ENCODE measurements around the gene PRRT2.

Gene PRRT2

DNA sequence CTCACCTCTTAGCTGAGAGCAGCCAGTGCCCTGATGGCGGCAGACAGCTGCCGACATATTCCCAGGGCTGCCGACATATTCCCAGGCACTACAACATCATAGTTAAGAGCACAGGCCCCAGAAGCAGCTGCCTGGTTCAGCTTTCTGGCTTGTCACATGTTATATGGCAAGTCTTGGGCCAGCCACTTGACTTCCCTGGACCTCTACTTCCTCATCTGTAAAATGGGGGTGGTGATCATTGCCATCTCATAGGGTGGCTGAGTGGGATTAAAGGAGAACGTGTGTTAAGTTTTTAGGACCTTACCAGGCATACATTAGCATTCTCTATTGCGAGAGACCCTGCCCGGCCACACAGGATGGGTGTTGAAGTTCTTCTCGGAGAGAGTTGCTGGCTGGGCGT is 31.9 kb downstream of the PRRT2 start:
- in situ Hi-C loops (cut with MboI; ENCODE audit: low sequenced_read_pairs, unreplicated experiment): no loop called here
- TF ChIP-seq, protein P1, sequence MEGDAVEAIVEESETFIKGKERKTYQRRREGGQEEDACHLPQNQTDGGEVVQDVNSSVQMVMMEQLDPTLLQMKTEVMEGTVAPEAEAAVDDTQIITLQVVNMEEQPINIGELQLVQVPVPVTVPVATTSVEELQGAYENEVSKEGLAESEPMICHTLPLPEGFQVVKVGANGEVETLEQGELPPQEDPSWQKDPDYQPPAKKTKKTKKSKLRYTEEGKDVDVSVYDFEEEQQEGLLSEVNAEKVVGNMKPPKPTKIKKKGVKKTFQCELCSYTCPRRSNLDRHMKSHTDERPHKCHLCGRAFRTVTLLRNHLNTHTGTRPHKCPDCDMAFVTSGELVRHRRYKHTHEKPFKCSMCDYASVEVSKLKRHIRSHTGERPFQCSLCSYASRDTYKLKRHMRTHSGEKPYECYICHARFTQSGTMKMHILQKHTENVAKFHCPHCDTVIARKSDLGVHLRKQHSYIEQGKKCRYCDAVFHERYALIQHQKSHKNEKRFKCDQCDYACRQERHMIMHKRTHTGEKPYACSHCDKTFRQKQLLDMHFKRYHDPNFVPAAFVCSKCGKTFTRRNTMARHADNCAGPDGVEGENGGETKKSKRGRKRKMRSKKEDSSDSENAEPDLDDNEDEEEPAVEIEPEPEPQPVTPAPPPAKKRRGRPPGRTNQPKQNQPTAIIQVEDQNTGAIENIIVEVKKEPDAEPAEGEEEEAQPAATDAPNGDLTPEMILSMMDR (IDR thresholded peaks at IDR 0.05; ENCODE audit: borderline replicate concordance, control extremely low read depth, extremely low read depth, insufficient read depth, missing control alignments): no peak

DNA sequence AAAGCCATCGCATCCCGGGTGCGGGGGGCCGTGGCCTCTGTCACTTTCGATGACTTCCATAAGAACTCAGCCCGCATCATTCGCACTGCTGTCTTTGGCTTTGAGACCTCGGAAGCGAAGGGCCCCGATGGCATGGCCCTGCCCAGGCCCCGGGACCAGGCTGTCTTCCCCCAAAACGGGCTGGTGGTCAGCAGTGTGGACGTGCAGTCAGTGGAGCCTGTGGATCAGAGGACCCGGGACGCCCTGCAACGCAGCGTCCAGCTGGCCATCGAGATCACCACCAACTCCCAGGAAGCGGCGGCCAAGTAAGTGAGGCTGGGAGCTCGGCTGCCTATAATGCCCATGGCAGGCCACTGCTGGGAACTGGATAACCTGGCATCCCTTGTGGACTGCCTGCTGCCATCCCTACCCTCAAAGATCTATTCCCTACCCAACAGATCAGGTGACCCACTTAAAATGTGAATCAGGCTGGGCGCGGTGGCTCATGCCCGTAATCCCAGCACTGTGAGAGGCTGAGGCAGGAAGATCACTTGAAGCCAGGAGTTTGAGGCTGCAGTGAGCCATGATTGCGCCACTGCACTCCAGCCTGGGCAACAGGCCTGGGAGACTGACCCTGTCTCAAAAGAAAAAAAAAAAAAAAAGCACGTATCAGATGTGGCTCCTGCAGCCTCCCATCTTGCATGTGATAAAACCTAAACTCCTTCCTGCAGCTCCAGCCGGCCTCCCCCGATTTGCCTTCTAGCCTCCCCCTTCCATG is 32.8 kb downstream of the PRRT2 start:
- no peak for DNase-seq (ENCODE audit: low spot score)
- in situ Hi-C loops (cut with MboI; ENCODE audit: low sequenced_read_pairs, unreplicated experiment): no loop called here
- TF ChIP-seq, protein P1 (IDR thresholded peaks at IDR 0.05; ENCODE audit: borderline replicate concordance, control extremely low read depth, extremely low read depth, insufficient read depth, missing control alignments): no peak

More for the DNA sequence above, 31.9 kb downstream of the PRRT2 start:
- no peak for DNase-seq (ENCODE audit: low spot score)

DNA sequence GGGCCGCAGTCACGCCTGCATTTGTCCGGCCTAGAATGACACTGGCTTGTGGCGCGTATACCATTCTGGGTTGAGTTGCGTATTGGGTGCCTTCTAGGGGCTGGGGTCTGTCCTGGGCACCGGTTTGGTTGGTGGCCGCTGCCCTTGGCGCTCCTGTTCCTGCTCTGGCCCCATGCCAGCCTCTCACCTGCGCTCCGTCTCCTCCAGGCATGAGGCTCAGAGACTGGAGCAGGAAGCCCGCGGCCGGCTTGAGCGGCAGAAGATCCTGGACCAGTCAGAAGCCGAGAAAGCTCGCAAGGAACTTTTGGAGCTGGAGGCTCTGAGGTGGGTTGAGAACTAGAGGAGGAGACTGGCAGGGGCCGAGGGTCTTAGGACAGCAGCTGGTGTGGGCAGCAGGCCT is 33.7 kb downstream of the PRRT2 start:
- no peak for DNase-seq (ENCODE audit: low spot score)
- TF ChIP-seq, protein P1 (IDR thresholded peaks at IDR 0.05; ENCODE audit: borderline replicate concordance, control extremely low read depth, extremely low read depth, insufficient read depth, missing control alignments): no peak
- in situ Hi-C loops (cut with MboI; ENCODE audit: low sequenced_read_pairs, unreplicated experiment): no loop called here

DNA sequence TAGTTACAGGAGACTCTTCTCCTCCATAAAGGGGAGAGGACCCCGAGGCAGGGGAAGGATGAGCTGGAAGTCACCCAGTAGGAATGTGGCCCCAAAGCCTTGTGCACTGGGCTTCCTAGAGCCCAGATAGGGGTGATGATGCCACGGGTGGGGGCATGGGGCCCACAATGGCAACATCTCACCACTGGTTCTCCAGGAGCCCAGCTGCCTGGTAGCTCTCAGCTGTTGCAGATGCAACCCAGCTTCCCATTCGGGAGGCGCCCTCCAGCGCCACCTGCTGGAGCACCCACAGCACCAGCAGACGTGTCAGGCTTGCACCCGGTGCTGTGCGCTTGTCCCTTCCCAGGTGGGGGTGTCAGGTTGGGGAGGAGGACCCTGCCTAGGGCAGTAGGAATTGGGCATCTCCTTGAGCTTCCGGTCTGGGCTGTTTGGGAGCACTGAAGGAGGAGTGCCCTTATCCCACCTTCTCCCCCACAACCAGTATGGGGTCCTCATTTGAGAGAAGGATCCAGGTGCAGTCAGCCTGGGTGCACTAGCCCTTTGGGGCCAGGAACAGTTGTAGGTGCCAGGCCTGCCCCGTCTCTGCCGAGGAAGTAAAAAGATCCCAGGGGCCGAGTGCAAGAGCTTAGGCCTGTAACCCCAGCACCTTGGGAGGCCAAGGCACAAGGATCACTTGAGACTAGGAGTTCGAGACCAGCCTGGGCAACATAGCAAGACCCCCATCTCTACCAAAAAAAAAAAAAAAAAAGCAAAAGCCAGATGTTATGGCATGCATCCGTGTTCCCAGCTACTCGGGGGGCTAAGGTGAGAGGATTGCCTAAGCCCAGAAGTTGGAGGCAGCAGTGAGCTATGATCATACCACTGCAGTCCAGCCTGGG is 36.7 kb downstream of the PRRT2 start:
- in situ Hi-C loops (cut with MboI; ENCODE audit: low sequenced_read_pairs, unreplicated experiment): no loop called here
- TF ChIP-seq, protein P1 (IDR thresholded peaks at IDR 0.05; ENCODE audit: borderline replicate concordance, control extremely low read depth, extremely low read depth, insufficient read depth, missing control alignments): peak; percentile 85
- peak; percentile 88 for DNase-seq (ENCODE audit: low spot score)

DNA sequence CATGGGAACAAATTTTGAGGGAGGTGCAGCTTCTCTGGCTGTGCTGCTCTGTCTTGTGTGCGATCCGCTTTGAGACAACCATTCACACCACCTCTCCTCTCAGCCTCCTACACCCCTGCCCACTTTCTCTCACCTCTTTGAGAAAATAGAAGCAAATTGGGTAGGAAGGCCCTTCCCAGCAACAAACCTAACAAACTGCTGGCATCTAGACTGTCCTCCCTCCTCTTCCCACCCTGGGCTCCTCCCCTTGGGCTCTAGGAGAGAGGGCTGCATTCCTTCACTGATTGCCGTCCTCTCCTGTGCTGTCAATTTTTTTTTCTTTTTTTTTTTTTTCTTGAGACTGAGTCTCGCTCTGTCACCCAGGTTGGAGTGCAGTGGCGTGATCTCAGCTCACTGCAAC is 37.5 kb downstream of the PRRT2 start:
- TF ChIP-seq, protein P1 (IDR thresholded peaks at IDR 0.05; ENCODE audit: borderline replicate concordance, control extremely low read depth, extremely low read depth, insufficient read depth, missing control alignments): no peak
- no peak for DNase-seq (ENCODE audit: low spot score)
- in situ Hi-C loops (cut with MboI; ENCODE audit: low sequenced_read_pairs, unreplicated experiment): no loop called here

DNA sequence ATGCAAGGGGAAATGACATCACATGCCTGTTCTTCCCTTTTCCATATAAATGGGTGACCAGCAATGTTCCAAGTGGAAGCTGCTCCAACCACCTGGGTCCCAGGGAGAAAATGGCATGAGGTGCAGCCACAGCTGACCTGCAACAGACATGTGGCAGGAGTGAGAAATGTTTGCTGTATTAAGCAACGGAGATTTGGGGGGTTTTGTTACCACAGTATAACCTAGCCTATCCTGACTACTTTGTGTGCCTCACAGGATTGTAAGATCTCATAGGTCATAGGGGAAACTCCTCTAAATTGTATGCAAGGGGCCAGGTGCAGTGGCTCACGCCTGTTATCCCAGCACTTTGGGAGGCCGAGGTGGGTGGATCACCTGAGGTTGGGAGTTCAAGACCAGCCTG is 39.0 kb downstream of the PRRT2 start:
- in situ Hi-C loops (cut with MboI; ENCODE audit: low sequenced_read_pairs, unreplicated experiment): no loop called here
- DNase-seq (ENCODE audit: low spot score): no peak
- TF ChIP-seq, protein P1 (IDR thresholded peaks at IDR 0.05; ENCODE audit: borderline replicate concordance, control extremely low read depth, extremely low read depth, insufficient read depth, missing control alignments): no peak

All from GM13976 (cell line).